Measurements from ENCODE around the gene IL32. TPM values are rescaled to one million over a fixed set of nuclear protein-coding genes. Genes with fewer than 3 reads are reported as not detected.

IL32 gene
- total and polyA plus RNA-seq, 2 of the 4 experiments (the other 2 are of a cell fraction) = 25.6 to 95.7 TPM

GRCh38 chr16:3084969-3085670 lies 19.7 kb downstream of the IL32 start:
- Histone ChIP-seq H3K4me1 (ENCODE audit: control insufficient read depth, insufficient read depth, low read length) (no peaks in the 10 kb centered on the region), H3K9me3 (ENCODE audit: control insufficient read depth, insufficient read depth, low read length) (no peaks in the 10 kb centered on the region), H2AK9ac (replicated peaks; ENCODE audit: low read depth, low read length, poor library complexity) (no peak overlapping the region), H3K27ac (ENCODE audit: insufficient read depth, low read length) (no peak overlapping the region), H2BK20ac (ENCODE audit: low read depth, low read length) (no peak overlapping the region), H3K79me1 (ENCODE audit: low read depth in 1 of 2, low read length in 2 of 2) (no peaks in the 10 kb centered on the region), H3K9me1 (ENCODE audit: insufficient read depth, low read length) (no peaks in the 10 kb centered on the region), H4K91ac (ENCODE audit: insufficient read depth, low read depth, low read length) (no peak overlapping the region), H3K14ac (replicated peaks; ENCODE audit: low read depth, low read length) (no peak overlapping the region), H3K23ac (ENCODE audit: low read depth, low read length) (no peak overlapping the region), H3K4me3 (ENCODE audit: insufficient read depth, low read depth, low read length) (no peak overlapping the region), H3K4me2 (ENCODE audit: low read depth, low read length) (no peak overlapping the region), H3K9ac (ENCODE audit: low read depth, low read length) (no peak overlapping the region), H4K8ac (ENCODE audit: low read depth in 2 of 2, low read length in 2 of 2) (no peak overlapping the region), H2AFZ (replicated peaks; ENCODE audit: low read length, poor library complexity) (no peak overlapping the region), H3K18ac (ENCODE audit: low read depth, low read length) (no peak overlapping the region), H2BK120ac (ENCODE audit: low read depth, low read length) (no peak overlapping the region), H3K56ac (ENCODE audit: extremely low read depth, insufficient read depth, low read length) (no peak overlapping the region), H2BK15ac (ENCODE audit: low read depth, low read length) (no peak overlapping the region), H3K4ac (ENCODE audit: low read depth, low read length) (no peak overlapping the region), H3K36me3 (ENCODE audit: control insufficient read depth, insufficient read depth, low read length) (no peaks in the 10 kb centered on the region), H3K27me3 (ENCODE audit: control insufficient read depth, insufficient read depth, low read length) (peaks cover 14% of the 10 kb centered on the region), H2BK5ac (ENCODE audit: low read depth, low read length, poor library complexity, severe bottlenecking) (no peak overlapping the region), H4K20me1 (ENCODE audit: insufficient read depth, low read length) (no peaks in the 10 kb centered on the region), H4K5ac (ENCODE audit: low read depth, low read length) (no peak overlapping the region), H2AK5ac (ENCODE audit: low read depth, low read length) (no peak overlapping the region)
- no peak for TF ChIP-seq FOS (IDR thresholded peaks at IDR 0.05; ENCODE audit: low read depth, low read length)
- BruUV-seq (replicated peaks) = no TSS peak
- ATAC-seq (ENCODE audit: low read depth) (no peak), DNase-seq (no peak)
- ChIA-PET POLR2A (ENCODE audit: unreplicated experiment) (no interaction called here), CTCF (no interaction called here)
- intact Hi-C loops (cut with micrococcal nuclease) (no loop called here), dilution Hi-C loops (cut with HindIII; ENCODE audit: low sequenced_read_pairs, unreplicated experiment) (no loop called here), in situ Hi-C loops (cut with MboI; ENCODE audit: low sequenced_read_pairs) (no loop called here)
- WGBS, 2 experiments (ENCODE audit: extremely low coverage in 2 of 2, insufficient read length in 1 of 2) = no CpG with 5 or more reads among the region's 7 CpGs

All from IMR-90 (cell line).